RWPE1 (cell line): Measurements from ENCODE around the gene CACNA1I.

Source experiments
- CTCF ChIA-PET: fragments of 350-600 bp; sonication (Branson Sonifier 250); formaldehyde crosslinking; extraction: SDS; loops from one replicate; lab custom pipeline; 2021; lab: Yijun Ruan, JAX
- POLR2A ChIA-PET: fragments of 400-600 bp; formaldehyde crosslinking; extraction: SDS; loops from one replicate; lab custom pipeline; 2020; ENCODE audit warnings: antibody characterized with exemption; ENCODE audit not compliant: low non-redundant PET; lab: Yijun Ruan, JAX
- DNase-seq: peaks from one replicate; pipeline ENCODE4 v3.0.0; 2012; ENCODE audit warnings: low spot score
- H3K27ac ChIP-seq: fragments of 450-650 bp; 2 replicates; pipeline ENCODE4 v1.5.1; 2017
- TF ChIP-seq, protein P1 (sequence below): fragments of 450-650 bp; conservative IDR thresholded peaks from 2 replicates; pipeline ENCODE4 v1.5.1; 2017; ENCODE audit warnings: low read depth, mild to moderate bottlenecking

Gene CACNA1I

DNA sequence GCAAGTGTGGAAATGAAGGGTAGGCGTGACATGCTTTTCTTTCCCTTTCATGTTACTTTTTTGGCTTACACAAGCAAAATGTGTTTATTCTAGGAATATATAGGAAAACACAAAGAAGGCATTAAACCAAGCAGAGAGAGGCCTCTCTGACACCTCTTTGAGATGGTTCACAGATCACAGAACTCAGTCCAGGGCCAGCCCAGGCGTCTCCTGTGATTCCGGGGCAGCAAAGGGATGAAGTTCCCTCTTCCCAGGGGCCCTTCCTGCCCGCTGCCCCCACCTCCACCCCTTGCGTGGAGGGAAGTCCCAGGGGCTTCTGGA, 78.0 kb downstream of the CACNA1I start:
- CTCF ChIA-PET: no interaction called here
- H3K27ac ChIP-seq: no peak overlapping the region
- DNase-seq: no peak
- TF ChIP-seq, protein P1, sequence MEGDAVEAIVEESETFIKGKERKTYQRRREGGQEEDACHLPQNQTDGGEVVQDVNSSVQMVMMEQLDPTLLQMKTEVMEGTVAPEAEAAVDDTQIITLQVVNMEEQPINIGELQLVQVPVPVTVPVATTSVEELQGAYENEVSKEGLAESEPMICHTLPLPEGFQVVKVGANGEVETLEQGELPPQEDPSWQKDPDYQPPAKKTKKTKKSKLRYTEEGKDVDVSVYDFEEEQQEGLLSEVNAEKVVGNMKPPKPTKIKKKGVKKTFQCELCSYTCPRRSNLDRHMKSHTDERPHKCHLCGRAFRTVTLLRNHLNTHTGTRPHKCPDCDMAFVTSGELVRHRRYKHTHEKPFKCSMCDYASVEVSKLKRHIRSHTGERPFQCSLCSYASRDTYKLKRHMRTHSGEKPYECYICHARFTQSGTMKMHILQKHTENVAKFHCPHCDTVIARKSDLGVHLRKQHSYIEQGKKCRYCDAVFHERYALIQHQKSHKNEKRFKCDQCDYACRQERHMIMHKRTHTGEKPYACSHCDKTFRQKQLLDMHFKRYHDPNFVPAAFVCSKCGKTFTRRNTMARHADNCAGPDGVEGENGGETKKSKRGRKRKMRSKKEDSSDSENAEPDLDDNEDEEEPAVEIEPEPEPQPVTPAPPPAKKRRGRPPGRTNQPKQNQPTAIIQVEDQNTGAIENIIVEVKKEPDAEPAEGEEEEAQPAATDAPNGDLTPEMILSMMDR: no peak
- POLR2A ChIA-PET: no interaction called here

- ChIA-PET POLR2A (no interaction called here), CTCF (no interaction called here)
- no peak overlapping the region for H3K27ac ChIP-seq
- no peak for DNase-seq
- TF ChIP-seq, protein P1: no peak
Measured at GRCh38 chr22:39649500-39650089, 79.0 kb downstream of the CACNA1I start.

DNA sequence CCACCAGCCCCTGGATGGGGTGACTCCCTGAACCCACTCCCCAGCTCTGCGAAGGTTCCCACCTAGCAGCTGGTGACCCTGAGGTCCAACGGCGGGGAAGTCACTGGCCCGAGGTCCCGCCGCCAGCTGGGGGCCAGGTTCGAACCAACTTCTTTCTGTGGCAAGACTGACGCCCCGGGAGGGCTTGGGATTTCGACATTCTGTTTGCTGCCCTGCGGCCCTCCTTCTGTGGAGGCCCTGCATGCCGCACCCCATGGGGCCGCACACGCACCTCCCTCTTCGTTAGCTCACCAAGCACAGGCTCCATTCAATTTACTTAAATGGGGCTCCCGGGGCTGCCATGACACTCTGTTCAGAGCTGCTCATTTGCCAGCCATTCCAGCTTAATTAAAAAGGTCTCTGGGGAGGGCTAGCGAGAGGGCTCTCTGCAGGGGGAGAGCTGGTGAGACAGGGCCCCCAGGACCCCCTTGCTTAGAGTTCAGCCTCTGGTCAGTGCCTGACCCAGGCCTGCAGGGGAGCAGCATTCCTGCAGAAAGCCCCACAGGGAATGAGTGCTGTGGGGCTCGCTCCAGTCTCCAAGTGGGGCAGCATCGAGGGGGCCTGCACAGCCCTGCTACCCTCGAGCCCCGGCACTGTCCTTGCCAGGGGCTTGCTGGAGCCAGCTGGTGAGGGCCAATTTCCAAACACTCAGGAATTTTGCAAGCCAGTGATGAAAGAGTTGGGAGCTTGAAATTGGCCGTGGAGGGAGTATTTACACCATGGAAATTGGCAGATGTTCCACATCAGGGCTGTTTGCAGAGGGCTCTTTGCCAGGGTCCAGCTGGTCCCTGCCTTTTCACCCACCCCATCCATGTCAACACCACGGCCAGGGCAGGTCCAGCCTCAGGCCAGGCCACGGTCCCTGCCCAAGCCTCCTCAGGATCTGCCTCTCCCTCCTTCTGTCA, 80.8 kb downstream of the CACNA1I start:
- no peak overlapping the region for H3K27ac ChIP-seq
- DNase-seq: no peak
- ChIA-PET POLR2A (no interaction called here), CTCF (no interaction called here)
- TF ChIP-seq, protein P1: no peak

GRCh38 chr22:39652990-39653786, 82.6 kb downstream of the CACNA1I start:
- POLR2A ChIA-PET: no interaction called here
- TF ChIP-seq, protein P1: no peak

DNA sequence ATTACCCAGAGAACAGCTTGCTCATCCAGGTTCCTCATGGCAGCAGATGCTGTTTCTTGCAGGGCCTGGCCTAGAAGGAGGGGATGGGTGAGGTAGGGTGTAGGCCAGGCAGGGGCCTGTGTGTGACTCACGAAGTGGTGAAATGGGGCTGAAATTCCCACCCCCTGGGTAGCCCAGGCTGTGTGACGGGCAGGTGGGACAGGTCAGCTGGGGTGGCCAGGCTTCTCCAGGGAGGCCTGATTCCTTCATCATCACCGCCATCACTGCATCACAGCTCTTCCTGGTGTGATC, 83.2 kb downstream of the CACNA1I start:
- TF ChIP-seq, protein P1: no peak
- POLR2A ChIA-PET: no interaction called here
- H3K27ac ChIP-seq: no peak overlapping the region
- DNase-seq: no peak
- CTCF ChIA-PET: no interaction called here

More at GRCh38 chr22:39652990-39653786, 82.6 kb downstream of the CACNA1I start:
- H3K27ac ChIP-seq: no peak overlapping the region
- DNase-seq: no peak
- CTCF ChIA-PET: interaction anchor here (0.7 kb wide), 1 partner anchor 26 kb away, joined by 4 read pairs; no protein-coding TSS in a partner anchor
